Smooth muscle cell (in vitro differentiated cells): ENCODE data around the gene GALNT17. TPM values are rescaled to one million over a fixed set of nuclear protein-coding genes. Genes with fewer than 3 reads are reported as not detected.

Experiments
- DNase-seq: peaks from one replicate; lab custom pipeline; 2025; ENCODE audit not compliant: unreplicated experiment; lab: John Stamatoyannopoulos, UW
- H2AFZ ChIP-seq: fragments of 200-600 bp; sonication (generic); 2 replicates; pipeline ENCODE4 v1.6.0; 2016; ENCODE audit warnings: antibody characterized with exemption, low read depth, mild to moderate bottlenecking
- H3F3A ChIP-seq: fragments of 200-600 bp; sonication (generic); 2 replicates; pipeline ENCODE4 v1.6.0; 2017; ENCODE audit warnings: antibody characterized with exemption, low read depth
- H3K27ac ChIP-seq: fragments of 200-600 bp; sonication (generic); 2 replicates; pipeline ENCODE4 v1.5.1; 2016; ENCODE audit warnings: low read depth, mild to moderate bottlenecking
- H3K27me3 ChIP-seq: fragments of 200-600 bp; sonication (generic); 2 replicates; pipeline ENCODE4 v1.6.1; 2016; ENCODE audit warnings: low read depth, mild to moderate bottlenecking
- H3K36me3 ChIP-seq: fragments of 200-600 bp; sonication (generic); 2 replicates; pipeline ENCODE4 v1.5.1; 2016; ENCODE audit warnings: low read depth
- H3K4me1 ChIP-seq: fragments of 200-600 bp; sonication (generic); 2 replicates; pipeline ENCODE4 v1.5.1; 2016; ENCODE audit warnings: low read depth
- H3K4me2 ChIP-seq: fragments of 200-600 bp; sonication (generic); 2 replicates; pipeline ENCODE4 v1.6.0; 2016; ENCODE audit warnings: mild to moderate bottlenecking
- H3K4me3 ChIP-seq: fragments of 200-600 bp; sonication (generic); 2 replicates; pipeline ENCODE4 v1.5.1; 2016; ENCODE audit warnings: mild to moderate bottlenecking
- H3K79me2 ChIP-seq: fragments of 200-600 bp; sonication (generic); 2 replicates; pipeline ENCODE4 v1.6.0; 2016; ENCODE audit warnings: low read depth, mild to moderate bottlenecking
- H3K9ac ChIP-seq: fragments of 200-600 bp; sonication (generic); 2 replicates; pipeline ENCODE4 v1.6.0; 2016; ENCODE audit warnings: low read depth
- H3K9me3 ChIP-seq: fragments of 200-600 bp; sonication (generic); replicated peaks from 2 replicates; pipeline ENCODE4 v1.5.1; 2016; ENCODE audit warnings: low read depth
- H4K20me1 ChIP-seq: fragments of 200-600 bp; sonication (generic); 2 replicates; pipeline ENCODE4 v1.6.0; 2016; ENCODE audit warnings: low read depth
- CTCF ChIP-seq: fragments of 200-600 bp; sonication (generic); IDR thresholded peaks from 2 replicates; pipeline ENCODE4 v1.5.1; 2017; ENCODE audit warnings: borderline replicate concordance, mild to moderate bottlenecking, antibody characterized with exemption; ENCODE audit not compliant: insufficient read depth, poor library complexity, severe bottlenecking
- WGBS: methylation state at CpG from one replicate; pipeline ENCODE4 v1.1.7; 2016; ENCODE audit warnings: low lambda C conversion rate; 5-methylcytosine and 5-hydroxymethylcytosine counted together
- polyA plus RNA-seq: library from polyadenylated mRNA; unstranded; fragments of >200 nt; fragmentation: Nextera tagmentation; extraction: Ambion mirVana; gene quantifications from 2 replicates; pipeline ENCODE4 v1.2.1, GENCODE V29; 2016
- total RNA-seq: library from RNA; depleted of rRNA; stranded (reverse); fragments of >200 nt; gene quantifications from 2 replicates; pipeline ENCODE4 v1.2.3, GENCODE V29; 2014

Gene GALNT17
- total and polyA plus RNA-seq, 2 experiments from 2014 or later = 0.38 to 0.45 TPM

GRCh38 chr7:71271203-71271602 lies 139.3 kb downstream of the GALNT17 start:
- WGBS = 93% methylated on average over 8 of the region's 8 CpGs
- no peak overlapping the region for H3K4me3 ChIP-seq
- no peak overlapping the region for H2AFZ ChIP-seq
- no peaks in the 10 kb centered on the region for H3K36me3 ChIP-seq
- no peak for DNase-seq
- no peaks in the 10 kb centered on the region for H4K20me1 ChIP-seq
- H3F3A ChIP-seq = no peaks in the 10 kb centered on the region
- peaks cover 6% of the 10 kb centered on the region for H3K4me1 ChIP-seq
- H3K27me3 ChIP-seq = no peaks in the 10 kb centered on the region
- no peak for TF ChIP-seq CTCF
- no peak overlapping the region for H3K27ac ChIP-seq
- no peaks in the 10 kb centered on the region for H3K79me2 ChIP-seq
- H3K9me3 ChIP-seq = no peaks in the 10 kb centered on the region
- H3K4me2 ChIP-seq = no peak overlapping the region
- H3K9ac ChIP-seq = no peak overlapping the region

- no peak for DNase-seq
- TF ChIP-seq CTCF = no peak
- Histone ChIP-seq H3K9ac (no peak overlapping the region), H3K9me3 (no peaks in the 10 kb centered on the region), H3K36me3 (no peaks in the 10 kb centered on the region), H3K79me2 (no peaks in the 10 kb centered on the region), H3F3A (no peaks in the 10 kb centered on the region), H3K27me3 (no peaks in the 10 kb centered on the region), H3K27ac (no peak overlapping the region), H2AFZ (no peak overlapping the region), H3K4me3 (no peak overlapping the region), H3K4me2 (peak overlapping the region; percentile 36), H4K20me1 (no peaks in the 10 kb centered on the region), H3K4me1 (peaks cover 6% of the 10 kb centered on the region)
- WGBS = 78% methylated on average over 6 of the region's 6 CpGs
These were observed 140.9 kb downstream of the GALNT17 start for GRCh38 chr7:71272509-71273490.

GRCh38 chr7:71278257-71278656 lies 146.3 kb downstream of the GALNT17 start:
- Histone ChIP-seq H3F3A (no peaks in the 10 kb centered on the region), H3K9me3 (no peaks in the 10 kb centered on the region), H3K4me2 (no peak overlapping the region), H3K27me3 (no peaks in the 10 kb centered on the region), H3K4me3 (no peak overlapping the region), H3K36me3 (no peaks in the 10 kb centered on the region), H3K27ac (no peak overlapping the region), H3K79me2 (no peaks in the 10 kb centered on the region), H3K4me1 (peaks cover 6% of the 10 kb centered on the region), H2AFZ (no peak overlapping the region), H4K20me1 (no peaks in the 10 kb centered on the region), H3K9ac (no peak overlapping the region)
- TF ChIP-seq CTCF = no peak
- 93% methylated on average over 2 of the region's 2 CpGs for WGBS
- DNase-seq = no peak

- Histone ChIP-seq H2AFZ (no peak overlapping the region), H3F3A (no peaks in the 10 kb centered on the region), H3K9me3 (no peaks in the 10 kb centered on the region), H3K4me3 (no peak overlapping the region), H3K27ac (no peak overlapping the region), H3K27me3 (no peaks in the 10 kb centered on the region), H3K4me1 (peaks cover 7% of the 10 kb centered on the region), H3K4me2 (no peak overlapping the region), H4K20me1 (no peaks in the 10 kb centered on the region), H3K79me2 (no peaks in the 10 kb centered on the region), H3K9ac (no peak overlapping the region), H3K36me3 (no peaks in the 10 kb centered on the region)
- DNase-seq = no peak
- 57% methylated on average over 2 of the region's 2 CpGs for WGBS
- no peak for TF ChIP-seq CTCF
These were observed 149.3 kb downstream of the GALNT17 start for GRCh38 chr7:71281261-71281660.
